LNCAP (cell line): Measurements from ENCODE around the gene NR3C1.

Source experiments
- TF ChIP-seq, protein P1 (sequence below): fragments of 450-650 bp; IDR thresholded peaks from 2 replicates; pipeline ENCODE4 v1.5.1; 2017; ENCODE audit warnings: mild to moderate bottlenecking

The NR3C1 gene

DNA sequence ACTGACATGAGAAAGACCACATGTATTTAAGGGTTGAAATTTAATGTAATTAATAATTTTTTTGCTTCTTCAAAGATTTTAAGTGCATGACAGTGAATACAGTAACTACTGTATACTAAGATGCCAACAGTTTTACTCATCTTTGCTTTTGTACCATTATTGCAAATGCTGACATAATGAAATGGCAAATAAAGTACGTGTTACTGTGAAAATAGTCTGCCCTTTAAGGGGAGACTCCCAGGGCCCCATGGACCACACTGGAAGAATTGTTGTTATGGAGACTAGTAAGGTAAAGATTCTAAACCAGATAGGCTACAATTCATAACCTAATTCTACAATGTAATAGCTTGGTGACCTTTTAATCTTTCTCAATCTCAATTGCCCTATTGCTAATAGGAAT lies 84.7 kb downstream of the NR3C1 start:
- TF ChIP-seq, protein P1, sequence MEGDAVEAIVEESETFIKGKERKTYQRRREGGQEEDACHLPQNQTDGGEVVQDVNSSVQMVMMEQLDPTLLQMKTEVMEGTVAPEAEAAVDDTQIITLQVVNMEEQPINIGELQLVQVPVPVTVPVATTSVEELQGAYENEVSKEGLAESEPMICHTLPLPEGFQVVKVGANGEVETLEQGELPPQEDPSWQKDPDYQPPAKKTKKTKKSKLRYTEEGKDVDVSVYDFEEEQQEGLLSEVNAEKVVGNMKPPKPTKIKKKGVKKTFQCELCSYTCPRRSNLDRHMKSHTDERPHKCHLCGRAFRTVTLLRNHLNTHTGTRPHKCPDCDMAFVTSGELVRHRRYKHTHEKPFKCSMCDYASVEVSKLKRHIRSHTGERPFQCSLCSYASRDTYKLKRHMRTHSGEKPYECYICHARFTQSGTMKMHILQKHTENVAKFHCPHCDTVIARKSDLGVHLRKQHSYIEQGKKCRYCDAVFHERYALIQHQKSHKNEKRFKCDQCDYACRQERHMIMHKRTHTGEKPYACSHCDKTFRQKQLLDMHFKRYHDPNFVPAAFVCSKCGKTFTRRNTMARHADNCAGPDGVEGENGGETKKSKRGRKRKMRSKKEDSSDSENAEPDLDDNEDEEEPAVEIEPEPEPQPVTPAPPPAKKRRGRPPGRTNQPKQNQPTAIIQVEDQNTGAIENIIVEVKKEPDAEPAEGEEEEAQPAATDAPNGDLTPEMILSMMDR = no peak

DNA sequence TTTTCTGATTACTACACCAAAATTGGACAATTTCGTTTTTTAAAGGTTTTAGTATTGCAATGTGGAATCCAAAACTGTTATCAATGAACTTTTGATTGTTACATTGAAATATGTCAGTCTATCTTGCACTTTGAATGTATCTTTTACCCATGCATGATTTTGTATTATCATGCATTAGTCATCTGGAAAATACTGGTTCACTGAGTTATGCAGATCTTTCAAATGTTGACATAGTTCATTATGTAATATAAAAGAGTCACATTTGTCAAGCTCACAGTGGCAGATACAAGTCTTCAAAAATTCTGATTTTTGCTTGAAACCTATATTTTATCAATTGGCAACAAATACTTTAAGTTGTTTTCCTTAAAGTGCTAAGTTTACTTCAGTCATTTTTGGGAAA lies 85.2 kb downstream of the NR3C1 start:
- TF ChIP-seq, protein P1 = no peak

DNA sequence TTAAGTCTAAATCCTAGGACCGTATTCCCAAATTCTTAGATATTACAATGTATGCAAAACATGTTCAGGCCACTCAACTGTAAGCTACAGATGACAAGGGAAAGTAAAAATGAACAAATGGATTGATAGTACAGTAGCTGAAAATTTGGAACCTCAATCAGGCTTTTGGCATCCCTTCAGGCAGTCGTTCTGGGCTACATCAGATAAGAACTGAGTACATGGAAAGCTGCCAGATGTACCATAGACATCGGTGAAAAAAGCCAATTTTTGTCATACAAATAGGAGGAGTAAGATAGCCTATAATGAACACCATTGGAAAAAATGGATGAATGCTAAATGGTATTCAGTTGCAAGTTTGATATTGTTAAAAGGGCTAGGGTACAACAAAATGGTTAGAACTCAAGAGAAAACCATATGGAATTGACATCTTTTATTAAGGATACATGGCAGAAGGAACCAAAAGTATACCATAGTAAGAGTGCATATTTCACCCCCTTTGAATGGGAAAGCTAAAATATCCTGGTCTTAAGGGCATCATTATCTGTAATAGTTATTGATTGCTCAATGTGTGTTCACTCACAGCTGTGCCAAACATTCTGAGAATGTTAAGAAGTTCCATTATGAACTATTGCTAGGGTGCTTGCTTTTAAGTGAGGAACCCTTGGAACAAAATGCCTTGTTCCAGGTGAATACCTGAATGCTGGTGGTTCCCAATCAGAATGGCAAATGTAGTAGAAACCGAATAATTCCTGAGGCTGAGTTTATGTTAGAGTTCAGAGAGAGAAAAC lies 86.4 kb downstream of the NR3C1 start:
- TF ChIP-seq, protein P1 = no peak

DNA sequence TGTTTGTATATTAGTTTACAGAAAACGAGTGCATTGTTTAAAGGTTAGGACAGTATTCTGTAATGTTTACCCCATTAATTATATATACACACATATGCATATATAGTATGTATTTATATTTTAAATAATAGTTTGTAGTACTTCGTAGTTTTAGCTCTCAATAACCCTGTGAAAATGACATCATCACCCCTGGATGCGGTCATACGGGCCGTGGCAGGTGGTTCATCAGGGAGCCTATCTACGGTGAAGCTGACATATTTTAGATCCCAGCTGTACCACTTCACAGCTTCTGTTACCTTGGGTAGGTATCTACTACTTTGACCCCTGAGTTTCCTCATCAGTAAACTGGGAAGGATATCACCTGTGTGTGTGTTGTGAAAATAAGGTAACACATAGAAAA lies 87.1 kb downstream of the NR3C1 start:
- TF ChIP-seq, protein P1 = no peak

DNA sequence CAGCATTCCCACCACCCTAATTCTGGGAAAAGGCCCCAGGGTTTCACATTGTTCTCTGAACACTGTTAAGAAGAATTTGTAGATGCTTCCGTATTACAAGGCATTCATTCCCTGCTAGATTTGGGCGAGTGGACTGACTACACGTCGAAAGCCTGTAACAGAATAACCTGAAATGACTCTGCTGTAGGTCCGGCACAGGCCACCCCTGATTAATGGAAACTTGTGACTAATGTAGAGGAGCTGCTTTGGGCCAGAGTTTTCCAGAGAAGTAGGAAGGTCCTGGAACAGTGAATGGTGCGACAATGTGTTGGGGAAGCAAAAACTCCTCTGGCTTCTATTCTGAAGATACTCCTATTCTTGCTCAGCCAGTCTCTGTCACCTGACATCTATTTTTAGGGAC lies 87.6 kb downstream of the NR3C1 start:
- TF ChIP-seq, protein P1 = no peak

DNA sequence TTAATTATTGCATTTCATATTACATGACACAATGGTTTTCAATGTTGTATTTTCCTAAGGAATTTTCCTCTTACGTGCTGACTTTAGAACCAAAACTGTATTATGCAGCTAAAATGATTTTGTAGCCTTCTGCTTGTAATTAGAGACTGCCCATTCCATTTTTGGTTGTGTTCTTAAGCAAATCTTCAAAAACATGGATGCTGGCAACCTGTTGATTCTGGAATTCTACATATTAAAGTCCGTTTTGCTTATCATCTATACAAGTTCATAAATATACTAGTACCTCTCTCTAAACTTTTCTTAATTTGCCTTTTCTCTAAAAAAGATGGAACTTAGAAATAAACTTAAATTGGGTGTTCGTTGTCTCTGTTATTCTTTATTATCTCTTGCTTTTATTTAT lies 88.3 kb downstream of the NR3C1 start:
- TF ChIP-seq, protein P1 = no peak

DNA sequence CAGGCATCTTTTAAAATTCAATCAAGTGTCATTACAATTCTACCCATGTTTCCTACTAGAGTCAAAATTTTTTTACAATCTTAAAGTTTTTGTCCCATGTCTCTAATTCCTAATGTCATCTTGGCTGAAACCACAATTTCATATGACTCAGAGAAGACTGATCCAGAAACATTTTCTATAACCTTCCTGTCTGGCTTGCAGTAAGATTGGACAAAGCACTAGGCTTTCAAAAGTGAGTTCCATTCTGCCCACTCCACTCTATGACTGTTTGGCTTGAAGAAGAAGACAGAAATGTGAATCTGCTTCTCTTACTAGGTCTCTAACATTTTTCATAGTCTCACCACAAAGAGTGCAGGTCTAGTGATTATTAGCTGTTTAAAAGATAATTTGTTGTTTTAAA lies 88.8 kb downstream of the NR3C1 start:
- TF ChIP-seq, protein P1 = no peak

DNA sequence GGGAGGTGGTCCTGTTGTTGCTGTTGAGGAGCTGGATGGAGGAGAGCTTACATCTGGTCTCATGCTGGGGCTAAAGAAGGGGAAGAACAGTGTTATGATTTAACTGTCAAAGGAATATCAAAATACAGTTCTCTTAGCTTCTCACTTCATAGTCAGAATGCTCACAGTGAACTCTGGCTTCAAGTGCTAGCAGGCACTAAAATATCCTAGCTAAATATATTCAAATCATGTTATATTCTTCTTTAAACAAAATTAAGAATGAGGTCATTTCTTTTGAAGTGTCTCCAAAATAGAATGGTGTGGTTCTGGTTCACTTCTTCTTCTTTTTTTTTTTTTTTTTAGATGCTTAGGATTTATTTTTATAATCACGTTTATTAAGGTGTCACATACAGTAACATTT lies 89.4 kb downstream of the NR3C1 start:
- TF ChIP-seq, protein P1 = no peak
